ENCODE data around the gene TMPRSS9. TPM values are rescaled to one million over a fixed set of nuclear protein-coding genes. Genes with fewer than 3 reads are reported as not detected.

Gene TMPRSS9
- total and polyA plus RNA-seq, 10 donors = 0.70 to 4.3 (median 2.7) TPM

- H3K36me3 ChIP-seq = peaks cover 0 to 50% (median 9%) of the 10 kb centered on the region in 6 donors
- H3K4me1 ChIP-seq = peaks cover 25 to 73% (median 51%) of the 10 kb centered on the region in 6 donors
- DNase-seq = peak; percentile 74
- H3K9me3 ChIP-seq = no peaks in the 10 kb centered on the region
- TF ChIP-seq POLR2A (IDR thresholded peaks at IDR 0.05) (no peak), CTCF (IDR thresholded peaks at IDR 0.05 in 8 of 11, conservative IDR thresholded peaks at IDR 0.05 in 3 of 11) (peak in 1 of 11 experiments; percentile 2), POLR2AphosphoS5 (IDR thresholded peaks at IDR 0.05) (no peak)
- intact Hi-C loops (cut with DNase I; ENCODE audit: low total_unique reads) = no loop called here
- H3K27ac ChIP-seq = peak overlapping the region in 5 of 8 donors; percentile 94 to 99 (median 99)
- H3K27me3 ChIP-seq (replicated peaks in 1 of 7) = no peaks in the 10 kb centered on the region
- WGBS, 5 donors = 62 to 83% (median 70%) methylated on average over 10 to 29 of the region's 29 CpGs
- peak overlapping the region in 7 of 8 donors; percentile 75 to 100 (median 97) for H3K4me3 ChIP-seq
These were observed 65.8 kb downstream of the TMPRSS9 start for GRCh38 chr19:2425622-2426581.

GRCh38 chr19:2426611-2427428, 66.8 kb downstream of the TMPRSS9 start:
- intact Hi-C loops (cut with DNase I; ENCODE audit: low total_unique reads) = no loop called here
- Histone ChIP-seq H3K36me3 (peaks cover 0 to 59% (median 18%) of the 10 kb centered on the region in 6 donors), H3K27ac (peak overlapping the region; percentile 94 to 99 (median 98)), H3K9me3 (no peaks in the 10 kb centered on the region), H3K4me1 (peaks cover 25 to 67% (median 50%) of the 10 kb centered on the region in 6 donors), H3K4me3 (peak overlapping the region; percentile 75 to 100 (median 90)), H3K27me3 (replicated peaks in 1 of 7) (no peaks in the 10 kb centered on the region)
- 3 to 11% (median 4%) methylated on average over 31 to 66 of the region's 66 CpGs for WGBS, 5 donors
- TF ChIP-seq CTCF (IDR thresholded peaks at IDR 0.05 in 8 of 11, conservative IDR thresholded peaks at IDR 0.05 in 3 of 11) (no peak), POLR2A (IDR thresholded peaks at IDR 0.05) (no peak), POLR2AphosphoS5 (IDR thresholded peaks at IDR 0.05) (no peak)
- peak; percentile 88 for DNase-seq

DNA sequence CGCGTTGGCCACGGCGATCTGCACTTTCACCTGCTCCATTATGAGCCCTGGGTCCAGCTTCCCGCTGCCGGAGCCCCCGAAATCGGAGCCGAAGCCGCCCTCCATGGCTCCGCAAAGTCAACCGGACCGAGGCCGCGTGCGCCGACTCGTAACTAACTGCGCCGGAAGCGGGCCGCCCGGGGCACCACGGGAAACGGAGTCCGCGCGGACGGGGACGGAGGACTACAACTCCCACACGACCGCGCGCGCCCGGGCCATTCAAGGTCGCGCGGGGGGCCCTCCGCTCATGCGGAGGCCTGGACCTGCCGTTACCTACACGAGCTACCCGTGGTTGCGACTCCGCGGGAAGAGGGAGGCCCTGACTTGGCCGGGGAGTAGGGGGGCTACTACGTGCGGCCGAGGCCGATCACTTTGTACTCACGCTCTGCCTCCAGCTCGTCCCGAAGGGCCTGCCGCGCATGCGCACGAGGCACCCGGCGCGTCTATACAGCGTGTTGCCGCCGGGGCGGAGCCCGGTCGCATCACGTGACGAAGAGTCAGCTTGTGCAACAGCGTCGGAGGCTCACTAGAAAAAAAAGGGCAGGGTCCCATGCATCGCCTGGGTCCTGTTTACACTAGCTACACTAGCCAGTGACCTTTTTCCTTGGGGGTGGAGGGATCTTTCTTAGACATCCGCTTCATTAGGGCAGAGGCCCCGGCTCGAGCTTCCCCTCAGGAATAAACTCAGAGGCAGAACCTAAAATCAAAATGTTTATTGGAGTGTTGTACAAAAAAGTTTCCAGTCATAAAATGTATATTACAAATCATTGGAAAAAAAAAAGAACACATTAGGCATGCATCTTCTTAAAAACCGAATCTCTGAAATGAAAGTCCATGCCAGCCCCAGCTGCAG, 67.6 kb downstream of the TMPRSS9 start, which contains the start of gene TIMM13:
TIMM13 (minus strand) TSS at position 158 of the 892 bp plus-strand sequence; CDS start at position 105, 53 bp downstream.
- H3K4me1 ChIP-seq = peaks cover 25 to 58% (median 42%) of the 10 kb centered on the region in 6 donors
- 0 to 1% (median 1%) methylated on average over 24 to 77 of the region's 77 CpGs for WGBS, 5 donors
- DNase-seq = peak; percentile 98
- H3K36me3 ChIP-seq = peaks cover 0 to 67% (median 20%) of the 10 kb centered on the region in 6 donors
- H3K9me3 ChIP-seq = no peaks in the 10 kb centered on the region
- peak within 1 kb of the TSS; percentile 75 to 100 (median 90) for H3K4me3 ChIP-seq
- H3K27ac ChIP-seq = peak within 1 kb of the TSS; percentile 94 to 99 (median 98)
- H3K27me3 ChIP-seq (replicated peaks in 1 of 7) = no peaks in the 10 kb centered on the region
- intact Hi-C loops (cut with DNase I; ENCODE audit: low total_unique reads) = no loop called here
- TF ChIP-seq POLR2AphosphoS5 (IDR thresholded peaks at IDR 0.05) = peak; percentile 85 to 94 (median 91)
- TF ChIP-seq CTCF (IDR thresholded peaks at IDR 0.05 in 8 of 11, conservative IDR thresholded peaks at IDR 0.05 in 3 of 11) = peak in 3 of 11 experiments; percentile 16 to 21 (median 20)
- TF ChIP-seq POLR2A (IDR thresholded peaks at IDR 0.05) = peak in 2 of 3 donors; percentile 32 to 55
